SK-N-SH treated with all-trans-retinoic acid at 6 μM for 48 hours (cell line): Measurements from ENCODE around the gene PRKG1.

ENCODE experiments used
- ATAC-seq: fragments of 200-7000 bp; cut with Tn5 transposase; 3 replicates; pipeline ENCODE4 v1.9.1; 2020; ENCODE audit warnings: mild to moderate bottlenecking, moderate library complexity
- ARNTL ChIP-seq: fragments of 450-650 bp; formaldehyde crosslinking; IDR thresholded peaks from 2 replicates; pipeline ENCODE4 v1.5.0; 2020; ENCODE audit warnings: low read depth, mild to moderate bottlenecking, moderate library complexity, borderline replicate concordance
- BACH2 ChIP-seq: fragments of 250-450 bp; sonication (Bioruptor Pico); IDR thresholded peaks from 2 replicates; pipeline ENCODE4 v1.9.0; 2021; ENCODE audit warnings: mild to moderate bottlenecking, borderline replicate concordance
- CREB5 ChIP-seq: fragments of 250-450 bp; sonication (Bioruptor Pico); IDR thresholded peaks from 2 replicates; pipeline ENCODE4 v1.5.1; 2020; ENCODE audit warnings: low read depth, mild to moderate bottlenecking, moderate library complexity
- CSDC2 ChIP-seq: fragments of 250-450 bp; sonication (Bioruptor Pico); IDR thresholded peaks from 2 replicates; pipeline ENCODE4 v1.5.0; 2020; ENCODE audit warnings: mild to moderate bottlenecking, moderate library complexity
- ESRRG ChIP-seq: fragments of 250-450 bp; sonication (Bioruptor Pico); IDR thresholded peaks from 2 replicates; pipeline ENCODE4 v1.6.1; 2021; ENCODE audit warnings: mild to moderate bottlenecking
- GLIS3 ChIP-seq: fragments of 250-450 bp; sonication (Bioruptor Pico); IDR thresholded peaks from 2 replicates; pipeline ENCODE4 v1.5.0; 2020; ENCODE audit warnings: mild to moderate bottlenecking, moderate library complexity
- OSR1 ChIP-seq: fragments of 250-450 bp; sonication (Bioruptor Pico); IDR thresholded peaks from 2 replicates; pipeline ENCODE4 v1.8.0; 2022; ENCODE audit warnings: moderate library complexity, mild to moderate bottlenecking, inconsistent platforms
- POU6F1 ChIP-seq: fragments of 250-450 bp; sonication (Bioruptor Pico); IDR thresholded peaks from 2 replicates; pipeline ENCODE4 v1.8.0; 2021; ENCODE audit warnings: low read depth, mild to moderate bottlenecking, moderate library complexity, borderline replicate concordance
- PPARA ChIP-seq: fragments of 250-450 bp; sonication (Bioruptor Pico); IDR thresholded peaks from 2 replicates; pipeline ENCODE4 v1.5.0; 2020; ENCODE audit warnings: mild to moderate bottlenecking, borderline replicate concordance
- RARB ChIP-seq: fragments of 250-450 bp; sonication (Bioruptor Pico); IDR thresholded peaks from 2 replicates; pipeline ENCODE4 v1.8.0; 2021; ENCODE audit warnings: mild to moderate bottlenecking, moderate library complexity
- SNAI2 ChIP-seq: fragments of 250-450 bp; sonication (Bioruptor Pico); IDR thresholded peaks from 2 replicates; pipeline ENCODE4 v1.5.0; 2020; ENCODE audit warnings: mild to moderate bottlenecking, moderate library complexity
- TCF4 ChIP-seq: fragments of 250-450 bp; sonication (Bioruptor Pico); IDR thresholded peaks from 2 replicates; pipeline ENCODE4 v1.8.0; 2021; ENCODE audit warnings: mild to moderate bottlenecking, moderate library complexity, borderline replicate concordance
- TOX ChIP-seq: fragments of 250-450 bp; sonication (Bioruptor Pico); IDR thresholded peaks from 2 replicates; pipeline ENCODE4 v1.8.0; 2021; ENCODE audit warnings: mild to moderate bottlenecking, moderate library complexity, borderline replicate concordance
- ZC3H10 ChIP-seq: fragments of 250-450 bp; sonication (Bioruptor Pico); IDR thresholded peaks from 2 replicates; pipeline ENCODE4 v1.5.1; 2021; ENCODE audit warnings: mild to moderate bottlenecking, moderate library complexity
- ZFP30 ChIP-seq: fragments of 450-650 bp; formaldehyde crosslinking; IDR thresholded peaks from 2 replicates; pipeline ENCODE4 v1.5.0; 2022; ENCODE audit warnings: mild to moderate bottlenecking, moderate library complexity
- ZNF565 ChIP-seq: fragments of 450-650 bp; formaldehyde crosslinking; conservative IDR thresholded peaks from 2 replicates; pipeline ENCODE4 v1.5.0; 2020; ENCODE audit warnings: low read depth, mild to moderate bottlenecking, moderate library complexity
- ZNF70 ChIP-seq: fragments of 450-650 bp; formaldehyde crosslinking; IDR thresholded peaks from 2 replicates; pipeline ENCODE4 v1.5.0; 2020; ENCODE audit warnings: mild to moderate bottlenecking, moderate library complexity
- ZNF8 ChIP-seq: fragments of 450-650 bp; formaldehyde crosslinking; IDR thresholded peaks from 2 replicates; pipeline ENCODE4 v1.5.0; 2020; ENCODE audit warnings: mild to moderate bottlenecking, moderate library complexity
- TF ChIP-seq, protein P1 (sequence below): fragments of 250-450 bp; sonication (Bioruptor Pico); IDR thresholded peaks from 2 replicates; pipeline ENCODE4 v1.5.0; 2020; ENCODE audit warnings: mild to moderate bottlenecking, moderate library complexity
- TF ChIP-seq, protein P2 (sequence below): fragments of 250-450 bp; sonication (Bioruptor Pico); IDR thresholded peaks from 2 replicates; pipeline ENCODE4 v1.5.1; 2021; ENCODE audit warnings: mild to moderate bottlenecking, moderate library complexity
- TF ChIP-seq, protein P3 (sequence below): fragments of 250-450 bp; sonication (Bioruptor Pico); IDR thresholded peaks from 2 replicates; pipeline ENCODE4 v1.8.0; 2020; ENCODE audit warnings: mild to moderate bottlenecking, moderate library complexity, borderline replicate concordance

Gene PRKG1

DNA sequence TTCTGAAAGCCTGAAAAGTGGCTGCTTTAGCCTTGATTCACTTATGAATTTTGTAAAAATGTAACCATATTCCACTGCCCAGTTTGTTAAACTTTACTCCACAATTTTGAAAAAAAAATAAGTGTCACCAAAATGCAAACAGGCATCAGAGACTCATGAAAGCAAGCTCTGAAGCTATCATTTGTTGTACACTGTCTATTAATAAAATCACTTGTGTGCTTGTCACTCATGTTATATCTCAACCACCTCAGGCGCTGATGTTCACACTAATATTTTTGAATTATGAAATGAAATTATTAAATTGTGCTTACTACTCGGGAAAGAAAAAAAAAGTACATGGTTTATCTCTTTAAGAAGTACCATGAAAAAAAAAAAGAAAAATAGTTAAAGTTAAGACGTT is 1205.3 kb downstream of the PRKG1 start:
- no peak for TF ChIP-seq RARB (CRISPR knock-in tag)
- no peak for ATAC-seq

DNA sequence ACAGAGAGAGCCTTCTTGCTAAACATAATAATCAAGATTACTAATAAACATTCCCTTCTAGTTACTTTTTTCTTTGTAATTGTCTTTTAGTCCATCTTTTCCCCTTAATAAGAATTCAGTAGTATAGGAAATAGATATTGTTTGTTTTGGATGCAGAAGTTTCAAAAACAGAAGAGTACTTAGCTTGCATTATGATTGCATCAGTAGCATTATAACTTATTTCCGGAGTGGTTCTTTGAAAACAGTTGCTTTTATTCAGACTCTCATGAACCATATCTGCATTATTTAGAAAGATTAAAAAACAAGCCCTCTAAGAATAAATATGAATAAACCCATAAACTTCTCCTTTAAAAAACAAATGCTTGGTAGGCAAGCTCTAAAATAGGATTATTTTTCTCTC is 1205.8 kb downstream of the PRKG1 start:
- TF ChIP-seq, protein P1, sequence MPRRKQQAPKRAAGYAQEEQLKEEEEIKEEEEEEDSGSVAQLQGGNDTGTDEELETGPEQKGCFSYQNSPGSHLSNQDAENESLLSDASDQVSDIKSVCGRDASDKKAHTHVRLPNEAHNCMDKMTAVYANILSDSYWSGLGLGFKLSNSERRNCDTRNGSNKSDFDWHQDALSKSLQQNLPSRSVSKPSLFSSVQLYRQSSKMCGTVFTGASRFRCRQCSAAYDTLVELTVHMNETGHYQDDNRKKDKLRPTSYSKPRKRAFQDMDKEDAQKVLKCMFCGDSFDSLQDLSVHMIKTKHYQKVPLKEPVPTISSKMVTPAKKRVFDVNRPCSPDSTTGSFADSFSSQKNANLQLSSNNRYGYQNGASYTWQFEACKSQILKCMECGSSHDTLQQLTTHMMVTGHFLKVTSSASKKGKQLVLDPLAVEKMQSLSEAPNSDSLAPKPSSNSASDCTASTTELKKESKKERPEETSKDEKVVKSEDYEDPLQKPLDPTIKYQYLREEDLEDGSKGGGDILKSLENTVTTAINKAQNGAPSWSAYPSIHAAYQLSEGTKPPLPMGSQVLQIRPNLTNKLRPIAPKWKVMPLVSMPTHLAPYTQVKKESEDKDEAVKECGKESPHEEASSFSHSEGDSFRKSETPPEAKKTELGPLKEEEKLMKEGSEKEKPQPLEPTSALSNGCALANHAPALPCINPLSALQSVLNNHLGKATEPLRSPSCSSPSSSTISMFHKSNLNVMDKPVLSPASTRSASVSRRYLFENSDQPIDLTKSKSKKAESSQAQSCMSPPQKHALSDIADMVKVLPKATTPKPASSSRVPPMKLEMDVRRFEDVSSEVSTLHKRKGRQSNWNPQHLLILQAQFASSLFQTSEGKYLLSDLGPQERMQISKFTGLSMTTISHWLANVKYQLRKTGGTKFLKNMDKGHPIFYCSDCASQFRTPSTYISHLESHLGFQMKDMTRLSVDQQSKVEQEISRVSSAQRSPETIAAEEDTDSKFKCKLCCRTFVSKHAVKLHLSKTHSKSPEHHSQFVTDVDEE, result no peak
- TF ChIP-seq SNAI2 (no peak), PPARA (CRISPR knock-in tag) (no peak), ZFP30 (CRISPR knock-in tag) (no peak), ARNTL (CRISPR knock-in tag) (no peak), GLIS3 (CRISPR knock-in tag) (no peak), ESRRG (CRISPR knock-in tag) (no peak), ZNF70 (CRISPR knock-in tag) (no peak), ZNF565 (CRISPR knock-in tag) (no peak)
- TF ChIP-seq, protein P2, sequence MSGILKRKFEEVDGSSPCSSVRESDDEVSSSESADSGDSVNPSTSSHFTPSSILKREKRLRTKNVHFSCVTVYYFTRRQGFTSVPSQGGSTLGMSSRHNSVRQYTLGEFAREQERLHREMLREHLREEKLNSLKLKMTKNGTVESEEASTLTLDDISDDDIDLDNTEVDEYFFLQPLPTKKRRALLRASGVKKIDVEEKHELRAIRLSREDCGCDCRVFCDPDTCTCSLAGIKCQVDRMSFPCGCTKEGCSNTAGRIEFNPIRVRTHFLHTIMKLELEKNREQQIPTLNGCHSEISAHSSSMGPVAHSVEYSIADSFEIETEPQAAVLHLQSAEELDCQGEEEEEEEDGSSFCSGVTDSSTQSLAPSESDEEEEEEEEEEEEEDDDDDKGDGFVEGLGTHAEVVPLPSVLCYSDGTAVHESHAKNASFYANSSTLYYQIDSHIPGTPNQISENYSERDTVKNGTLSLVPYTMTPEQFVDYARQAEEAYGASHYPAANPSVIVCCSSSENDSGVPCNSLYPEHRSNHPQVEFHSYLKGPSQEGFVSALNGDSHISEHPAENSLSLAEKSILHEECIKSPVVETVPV (CRISPR knock-in tag), result no peak
- ATAC-seq, result no peak

DNA sequence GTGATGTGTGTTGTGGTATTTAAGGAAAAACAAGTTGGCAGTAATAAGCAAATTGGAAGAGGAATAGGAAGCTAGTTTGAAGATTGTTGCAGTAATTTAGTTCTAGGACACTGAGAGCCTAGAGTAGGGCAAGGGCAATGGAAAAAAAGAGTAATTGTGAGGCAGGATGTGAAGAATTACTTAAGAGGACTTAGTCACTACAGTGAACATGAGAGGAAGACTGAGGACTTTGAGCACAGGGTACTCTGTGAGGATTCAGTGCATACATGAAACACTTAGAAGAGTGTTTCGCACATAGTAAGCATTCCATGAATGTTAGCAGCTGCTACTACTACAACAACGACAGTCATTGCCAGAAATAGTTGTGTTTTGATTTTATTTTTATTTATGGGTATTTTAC is 1208.9 kb downstream of the PRKG1 start:
- ATAC-seq, result no peak
- TF ChIP-seq, protein P1, result no peak
- TF ChIP-seq TOX (CRISPR knock-in tag), result no peak
- TF ChIP-seq, protein P3, sequence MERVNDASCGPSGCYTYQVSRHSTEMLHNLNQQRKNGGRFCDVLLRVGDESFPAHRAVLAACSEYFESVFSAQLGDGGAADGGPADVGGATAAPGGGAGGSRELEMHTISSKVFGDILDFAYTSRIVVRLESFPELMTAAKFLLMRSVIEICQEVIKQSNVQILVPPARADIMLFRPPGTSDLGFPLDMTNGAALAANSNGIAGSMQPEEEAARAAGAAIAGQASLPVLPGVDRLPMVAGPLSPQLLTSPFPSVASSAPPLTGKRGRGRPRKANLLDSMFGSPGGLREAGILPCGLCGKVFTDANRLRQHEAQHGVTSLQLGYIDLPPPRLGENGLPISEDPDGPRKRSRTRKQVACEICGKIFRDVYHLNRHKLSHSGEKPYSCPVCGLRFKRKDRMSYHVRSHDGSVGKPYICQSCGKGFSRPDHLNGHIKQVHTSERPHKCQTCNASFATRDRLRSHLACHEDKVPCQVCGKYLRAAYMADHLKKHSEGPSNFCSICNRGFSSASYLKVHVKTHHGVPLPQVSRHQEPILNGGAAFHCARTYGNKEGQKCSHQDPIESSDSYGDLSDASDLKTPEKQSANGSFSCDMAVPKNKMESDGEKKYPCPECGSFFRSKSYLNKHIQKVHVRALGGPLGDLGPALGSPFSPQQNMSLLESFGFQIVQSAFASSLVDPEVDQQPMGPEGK (CRISPR knock-in tag), result no peak
- no peak for TF ChIP-seq CREB5 (CRISPR knock-in tag)
- TF ChIP-seq ZC3H10 (CRISPR knock-in tag), result no peak
- TF ChIP-seq TCF4, result no peak
- no peak for TF ChIP-seq OSR1
- TF ChIP-seq SNAI2, result no peak
- TF ChIP-seq ARNTL (CRISPR knock-in tag), result no peak
- no peak for TF ChIP-seq ZFP30 (CRISPR knock-in tag)
- TF ChIP-seq POU6F1, result no peak
- TF ChIP-seq ZNF8, result no peak
- no peak for TF ChIP-seq PPARA (CRISPR knock-in tag)
- no peak for TF ChIP-seq CSDC2 (CRISPR knock-in tag)
- TF ChIP-seq, protein P2 (CRISPR knock-in tag), result no peak
- no peak for TF ChIP-seq ZNF565 (CRISPR knock-in tag)
- no peak for TF ChIP-seq BACH2 (CRISPR knock-in tag)
